ENCODE measurements around the gene DHX16. TPM values are rescaled to one million over a fixed set of nuclear protein-coding genes. Genes with fewer than 3 reads are reported as not detected.

Gene DHX16
- 39.2 and 51.0 TPM in 2 replicates for total RNA-seq

GRCh38 chr6:30672445-30673253 is at the start of gene DHX16:
Gene DHX16, minus strand, starts transcription at chr6:30673006. Its CDS starts 165 bp downstream, at chr6:30672841.

DNA sequence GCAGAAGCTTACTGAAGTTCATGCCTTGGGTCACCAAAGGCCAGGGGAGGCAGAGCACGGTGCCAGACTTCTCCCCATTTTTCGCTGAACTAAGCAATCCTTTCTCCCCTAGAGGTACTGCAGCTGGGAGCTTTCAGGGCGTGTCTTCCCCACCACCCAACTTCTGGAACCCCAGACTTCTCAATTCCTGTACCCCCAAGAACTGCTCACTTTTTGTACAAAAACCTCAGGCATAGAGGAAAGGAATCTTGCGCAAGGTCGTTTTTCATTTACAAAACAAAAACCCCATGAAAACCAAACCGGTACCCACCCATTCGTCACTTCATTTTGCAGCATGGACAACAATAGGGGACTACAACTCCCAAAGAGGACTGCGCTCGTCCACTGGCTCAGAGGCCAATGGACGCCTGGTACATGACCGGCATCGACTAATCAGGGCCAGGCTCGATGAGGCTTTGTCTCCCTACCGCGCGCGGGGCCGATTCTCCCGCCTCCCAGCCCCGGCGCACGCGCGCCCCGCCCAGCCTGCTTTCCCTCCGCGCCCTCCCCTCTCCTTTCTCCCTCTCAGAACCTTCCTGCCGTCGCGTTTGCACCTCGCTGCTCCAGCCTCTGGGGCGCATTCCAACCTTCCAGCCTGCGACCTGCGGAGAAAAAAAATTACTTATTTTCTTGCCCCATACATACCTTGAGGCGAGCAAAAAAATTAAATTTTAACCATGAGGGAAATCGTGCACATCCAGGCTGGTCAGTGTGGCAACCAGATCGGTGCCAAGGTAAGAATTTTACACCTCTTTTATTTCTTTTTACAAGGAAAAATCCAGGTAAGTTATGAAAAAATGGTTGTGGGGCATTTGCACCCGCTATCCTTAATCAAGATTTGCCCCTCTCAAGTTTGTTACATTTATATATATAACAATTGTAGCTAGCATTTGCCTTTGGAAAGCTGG is 47.3 kb upstream of the DHX16 start, which contains the start of gene TUBB:
Gene TUBB, plus strand, starts transcription at position 562 of the 947 bp plus-strand sequence. Its CDS starts 155 bp downstream, at position 717.

GRCh38 chr6:30717129-30717844 is 44.5 kb upstream of the DHX16 start, which contains the start of gene MDC1:
Gene MDC1, minus strand, starts transcription at chr6:30717281. Its CDS starts 2,106 bp downstream, at chr6:30715175.

GRCh38 chr6:30690403-30691207 is 17.8 kb upstream of the DHX16 start, which contains the start of gene NRM:
Gene NRM, minus strand, starts transcription at chr6:30690984. Its CDS starts 10 bp downstream, at chr6:30690974.

GRCh38 chr6:30686009-30686907 is 13.5 kb upstream of the DHX16 start, which contains the start of gene PPP1R18:
Gene PPP1R18, minus strand, starts transcription at chr6:30686645. Its CDS starts 627 bp downstream, at chr6:30686018.

GRCh38 chr6:30646450-30647241 is 26.2 kb downstream of the DHX16 start, which contains the start of gene C6orf136:
Gene C6orf136, plus strand, starts transcription at chr6:30647133. Its CDS starts 99 bp downstream, at chr6:30647232.

DNA sequence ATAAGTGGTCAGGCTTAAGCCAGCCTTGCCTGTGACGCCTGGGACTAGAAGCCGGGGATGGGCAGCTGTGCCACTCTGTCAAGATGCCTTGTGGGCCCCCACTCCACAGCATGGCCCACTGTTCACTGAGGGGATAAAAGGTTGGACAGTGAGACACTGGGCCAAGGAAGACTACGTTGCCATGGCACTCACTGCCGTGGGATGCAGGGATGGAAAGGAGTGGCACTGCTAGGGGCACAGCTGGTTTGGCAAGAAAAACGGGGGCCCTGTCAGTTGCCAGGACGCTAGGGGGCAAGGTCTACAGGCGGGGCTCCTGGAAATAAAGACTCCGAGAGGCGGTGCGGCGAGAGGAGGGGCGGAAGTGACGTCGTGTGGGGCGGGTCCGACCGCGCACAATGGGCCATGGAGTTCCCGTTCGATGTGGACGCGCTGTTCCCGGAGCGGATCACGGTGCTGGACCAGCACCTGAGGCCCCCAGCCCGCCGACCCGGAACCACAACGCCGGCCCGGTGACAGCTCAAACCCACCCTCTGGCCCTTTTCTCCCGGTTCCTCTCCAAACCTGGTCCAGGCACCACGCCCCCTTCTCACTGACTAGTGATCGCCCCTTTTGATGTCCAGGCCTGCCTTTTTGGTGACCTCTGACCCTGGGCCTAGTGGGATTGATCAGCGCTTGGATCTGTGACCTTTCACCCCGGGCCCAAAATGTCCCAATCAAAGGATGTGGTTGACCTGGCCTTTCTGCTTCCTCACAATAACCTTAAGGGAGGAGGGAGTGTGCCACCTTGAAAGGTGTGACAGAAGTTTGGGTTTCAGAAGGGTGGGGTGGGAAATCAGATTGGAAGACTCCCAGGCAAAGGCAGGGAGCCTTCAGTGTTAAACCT is 46.1 kb downstream of the DHX16 start, which contains the start of gene ATAT1:
Gene ATAT1, plus strand, starts transcription at position 391 of the 883 bp plus-strand sequence.

GRCh38 chr6:30617565-30618269 is 55.1 kb downstream of the DHX16 start, which contains the start of gene MRPS18B:
Gene MRPS18B, plus strand, starts transcription at chr6:30617840. Its CDS starts 26 bp downstream, at chr6:30617866.

DNA sequence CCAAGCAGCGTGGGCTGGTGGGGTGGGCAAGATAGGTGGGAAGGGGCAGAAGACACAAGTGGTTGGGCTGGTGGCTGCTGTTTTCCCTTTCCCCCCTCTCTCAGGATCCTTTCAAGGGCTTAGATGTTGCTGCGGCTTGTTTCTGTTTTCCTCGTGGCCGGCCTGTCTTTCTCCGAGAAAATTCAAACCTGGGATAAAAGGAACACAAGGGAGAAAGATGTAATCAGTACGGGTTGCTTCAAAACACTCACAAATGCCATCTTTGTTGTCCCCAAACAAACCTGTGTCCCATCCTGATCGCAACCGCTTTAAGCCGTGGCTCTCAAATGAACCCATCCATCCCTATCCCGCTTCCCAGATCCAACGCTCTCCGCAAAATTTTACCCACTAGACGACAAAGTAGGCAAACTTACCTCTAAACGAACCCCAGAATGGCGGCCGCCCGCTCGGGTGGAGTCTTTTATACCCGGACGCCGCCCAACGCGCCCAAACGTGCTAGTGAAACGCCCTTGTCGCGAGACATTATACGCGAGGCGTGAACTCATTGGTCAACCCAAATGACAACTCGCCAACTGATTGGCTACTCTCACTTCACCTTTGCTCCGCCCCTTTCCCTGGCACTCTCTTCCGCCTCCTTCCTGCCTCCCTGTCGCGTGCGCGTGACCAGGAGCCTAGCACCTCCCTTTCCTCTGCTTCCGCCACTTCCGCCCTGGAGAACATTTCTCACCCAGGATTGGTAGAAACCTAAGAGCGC is 55.8 kb downstream of the DHX16 start, which contains the start of gene PPP1R10:
Gene PPP1R10, minus strand, starts transcription at position 433 of the 754 bp plus-strand sequence. CDS start 7,299 bp downstream, outside the sequence.

Other genes with a start within 250 kb of the DHX16 start
- gene HLA-E, start 183.5 kb downstream of the DHX16 start, total RNA-seq = 166 and 211 TPM in 2 replicates
- gene GNL1, start 116.5 kb downstream of the DHX16 start, total RNA-seq = 56.8 and 62.1 TPM in 2 replicates
- gene PRR3, start 115.7 kb downstream of the DHX16 start, total RNA-seq = 3.6 and 4.5 TPM in 2 replicates
- gene ABCF1, start 101.6 kb downstream of the DHX16 start, total RNA-seq = 45.4 and 62.5 TPM in 2 replicates
- gene PPP1R10, start 55.8 kb downstream of the DHX16 start, total RNA-seq = 18.0 and 20.0 TPM in 2 replicates
- gene MRPS18B, start 55.2 kb downstream of the DHX16 start, total RNA-seq = 55.4 and 87.9 TPM in 2 replicates
- 3.4 and 5.1 TPM in 2 replicates for gene ATAT1, start 46.1 kb downstream of the DHX16 start, total RNA-seq
- gene C6orf136, start 25.9 kb downstream of the DHX16 start, total RNA-seq = 3.6 and 3.9 TPM in 2 replicates
- gene PPP1R18, start 13.6 kb upstream of the DHX16 start, total RNA-seq = 49.8 and 53.6 TPM in 2 replicates
- gene NRM, start 18.0 kb upstream of the DHX16 start, total RNA-seq = 2.2 and 4.0 TPM in 2 replicates
- 4.6 and 13.2 TPM in 2 replicates for gene MDC1, start 44.3 kb upstream of the DHX16 start, total RNA-seq
- 508 and 873 TPM in 2 replicates for gene TUBB, start 47.3 kb upstream of the DHX16 start, total RNA-seq
- 154 and 155 TPM in 2 replicates for gene FLOT1, start 69.7 kb upstream of the DHX16 start, total RNA-seq
- 41.9 and 49.7 TPM in 2 replicates for gene IER3, start 71.5 kb upstream of the DHX16 start, total RNA-seq
- 8.6 and 22.4 TPM in 2 replicates for gene DDR1, start 211.5 kb upstream of the DHX16 start, total RNA-seq
- 11.2 and 13.1 TPM in 2 replicates for gene GTF2H4, start 235.2 kb upstream of the DHX16 start, total RNA-seq
- 21.4 and 21.5 TPM in 2 replicates for gene VARS2, start 241.2 kb upstream of the DHX16 start, total RNA-seq

Measured in uterine smooth muscle cell (primary cell).